Spleen (tissue), 11 donors: ENCODE results near the gene GLRX. TPM values are rescaled to one million over a fixed set of nuclear protein-coding genes. Genes with fewer than 3 reads are reported as not detected.
A peak's percentile ranks its signal among the peaks of the same experiment; 100 is the strongest.

Experiments
- DNase-seq: peaks from one replicate; pipeline ENCODE4 v3.0.0-alpha.2; 2020
- H3K27ac ChIP-seq, 8 donors: fragments of 200-600 bp; sonication (generic) in 7 of 8; 1 replicate in 4 of 8; 2 replicates in 4 of 8; pipeline versions ENCODE4 v1.5.0 to v1.8.0; 2016 to 2021; ENCODE audit warnings: inconsistent platforms in 4 of 8, mild to moderate bottlenecking in 4 of 8, moderate library complexity in 1 of 8
- H3K27me3 ChIP-seq, 7 donors: fragments of 200-600 bp; sonication (generic) in 6 of 7; replicated peaks in 1 of 7; 1 replicate in 4 of 7; 2 replicates in 3 of 7; pipeline versions ENCODE4 v1.5.0 to v1.8.0; 2016 to 2021; ENCODE audit warnings: inconsistent platforms in 3 of 7, mild to moderate bottlenecking in 1 of 7
- H3K36me3 ChIP-seq, 6 donors: fragments of 200-600 bp; sonication (generic) in 5 of 6; 1 replicate in 4 of 6; 2 replicates in 2 of 6; pipeline versions ENCODE4 v1.5.0 to v1.8.0; 2016 to 2021; ENCODE audit warnings: inconsistent platforms in 2 of 6
- H3K4me1 ChIP-seq, 6 donors: fragments of 200-600 bp; sonication (generic) in 5 of 6; 1 replicate in 3 of 6; 2 replicates in 3 of 6; pipeline versions ENCODE4 v1.5.0 to v1.8.0; 2016 to 2021; ENCODE audit warnings: inconsistent platforms in 3 of 6
- H3K4me3 ChIP-seq, 8 donors: fragments of 200-600 bp; sonication (generic) in 7 of 8; 1 replicate in 4 of 8; 2 replicates in 4 of 8; pipeline versions ENCODE4 v1.5.0 to v1.8.0; 2016 to 2021; ENCODE audit warnings: inconsistent platforms in 4 of 8, mild to moderate bottlenecking in 4 of 8, moderate library complexity in 2 of 8
- H3K9me3 ChIP-seq, 8 donors: fragments of 200-600 bp; sonication (generic) in 7 of 8; 1 replicate in 4 of 8; 2 replicates in 4 of 8; pipeline versions ENCODE4 v1.5.0 to v1.8.0; 2016 to 2021; ENCODE audit warnings: inconsistent platforms in 4 of 8
- CTCF ChIP-seq, 11 experiments: fragments of 200-600 bp in 7 of 11; fragments of 450-650 bp in 4 of 11; sonication (generic) in 4 of 11; IDR thresholded peaks in 8 of 11; conservative IDR thresholded peaks in 3 of 11; 1 replicate in 7 of 11; 2 replicates in 4 of 11; pipeline versions ENCODE4 v1.4.0 to v1.8.0; 2016 to 2021; ENCODE audit warnings: antibody characterized with exemption in 11 of 11, inconsistent platforms in 4 of 11, mild to moderate bottlenecking in 1 of 11
- POLR2A ChIP-seq, 3 donors: fragments of 450-650 bp; IDR thresholded peaks; one replicate each; pipeline ENCODE4 v1.5.1; 2017; ENCODE audit warnings: antibody characterized with exemption in 3 of 3, mild to moderate bottlenecking in 1 of 3
- POLR2AphosphoS5 ChIP-seq, 3 donors: sonication (generic); formaldehyde crosslinking; IDR thresholded peaks; one replicate each; pipeline ENCODE4 v1.5.1; 2017; ENCODE audit warnings: antibody characterized with exemption in 3 of 3
- WGBS, 5 donors: extraction: QIAGEN DNeasy Blood & Tissue Kit in 3 of 5; methylation state at CpG; one replicate each; pipeline versions ENCODE4 v1.1.5 to v1.1.7; 2013 to 2018; 5-methylcytosine and 5-hydroxymethylcytosine counted together
- intact Hi-C: fragments of 100-400 bp; cut with DNase I; formaldehyde crosslinking; loops from one replicate; pipeline ENCODE4 v1.15.0; 2023; ENCODE audit warnings: low total_unique reads
- polyA plus RNA-seq, 3 donors: library from polyadenylated mRNA; stranded (reverse); fragments of 200-250 nt; gene quantifications; one replicate each; pipeline ENCODE4 v1.2.1, GENCODE V29; 2013
- total RNA-seq, 7 donors: library from RNA; depleted of rRNA in 3 of 7; stranded (reverse); fragments of >200 nt in 3 of 7; fragmentation: NEBNext Ultra II Directional in 4 of 7; extraction: Animal tissue kit (Norgen Biotek cat#: 25700) in 4 of 7; gene quantifications; one replicate each; pipeline versions ENCODE4 v1.1.0 to v1.2.1, GENCODE V29; 2016 to 2021
- donor health status: healthy with polysubstance abuse.
- donor health status: DM: no; HTN: no; CAD: no; lungs with moderate emphysema.
- donor health status: DM: no; HTN: no; CAD: no.
- donor health status: Bipolar disorder and iron deficiency.
- donor health status: healthy.
- donor health status: DM: no; HTN: no; CAD: no.
- donor health status: DM: yes; HTN: yes; CAD: no.

The GLRX gene
- total and polyA plus RNA-seq, 10 donors, result 59.3 to 149 (median 88.2) TPM

- Histone ChIP-seq H3K4me3 (peak overlapping the region in 1 of 8 donors; percentile 43), H3K9me3 (peaks cover 0 to 10% (median 3%) of the 10 kb centered on the region in 8 donors), H3K27me3 (no peaks in the 10 kb centered on the region), H3K4me1 (peaks cover 22 to 65% (median 54%) of the 10 kb centered on the region in 6 donors), H3K36me3 (peaks cover 0 to 62% (median 8%) of the 10 kb centered on the region in 6 donors), H3K27ac (peak overlapping the region; percentile 45 to 89 (median 75))
- peak in 1 of 11 experiments; percentile 14 for TF ChIP-seq CTCF (IDR thresholded peaks at IDR 0.05 in 8 of 11, conservative IDR thresholded peaks at IDR 0.05 in 3 of 11)
- TF ChIP-seq POLR2A (IDR thresholded peaks at IDR 0.05), result no peak
- TF ChIP-seq POLR2AphosphoS5 (IDR thresholded peaks at IDR 0.05), result peak in 2 of 3 donors; percentile 54 to 63
- intact Hi-C loops, result no loop called here
- DNase-seq, result peak; percentile 94
- 10 to 16% (median 12%) methylated on average over 10 of the region's 10 CpGs for WGBS, 5 donors
These were observed 13.7 kb downstream of the GLRX start for GRCh38 chr5:95808686-95809413.

- H3K4me1 ChIP-seq, result peaks cover 22 to 59% (median 53%) of the 10 kb centered on the region in 6 donors
These were observed 14.4 kb downstream of the GLRX start for GRCh38 chr5:95808013-95808685.

GRCh38 chr5:95806687-95807086, 15.8 kb downstream of the GLRX start:
- no peak overlapping the region for H3K4me3 ChIP-seq

More at GRCh38 chr5:95808013-95808685, 14.4 kb downstream of the GLRX start:
- DNase-seq, result no peak
- Histone ChIP-seq H3K9me3 (peaks cover 0 to 10% (median 3%) of the 10 kb centered on the region in 8 donors), H3K4me3 (peak overlapping the region in 1 of 8 donors; percentile 43), H3K27me3 (no peaks in the 10 kb centered on the region), H3K36me3 (peaks cover 0 to 55% (median 2%) of the 10 kb centered on the region in 6 donors), H3K27ac (peak overlapping the region; percentile 45 to 89 (median 75))
- intact Hi-C loops, result no loop called here
- TF ChIP-seq CTCF (IDR thresholded peaks at IDR 0.05 in 8 of 11, conservative IDR thresholded peaks at IDR 0.05 in 3 of 11) (no peak), POLR2A (IDR thresholded peaks at IDR 0.05) (no peak), POLR2AphosphoS5 (IDR thresholded peaks at IDR 0.05) (no peak)
- WGBS, 5 donors, result 48 to 67% (median 58%) methylated on average over 7 of the region's 7 CpGs

More at GRCh38 chr5:95806687-95807086, 15.8 kb downstream of the GLRX start:
- no peak for DNase-seq
- H3K36me3 ChIP-seq, result peaks cover 0 to 46% (median under 1%) of the 10 kb centered on the region in 6 donors
- H3K4me1 ChIP-seq, result peaks cover 22 to 45% (median 41%) of the 10 kb centered on the region in 6 donors
- H3K27ac ChIP-seq, result peak overlapping the region in 1 of 8 donors; percentile 83
- intact Hi-C loops, result no loop called here
- TF ChIP-seq POLR2AphosphoS5 (IDR thresholded peaks at IDR 0.05) (no peak), CTCF (IDR thresholded peaks at IDR 0.05 in 8 of 11, conservative IDR thresholded peaks at IDR 0.05 in 3 of 11) (no peak), POLR2A (IDR thresholded peaks at IDR 0.05) (no peak)
- peaks cover 0 to 10% (median 3%) of the 10 kb centered on the region in 8 donors for H3K9me3 ChIP-seq
- WGBS, 5 donors, result 82 to 96% (median 91%) methylated on average over 7 of the region's 7 CpGs
- H3K27me3 ChIP-seq, result no peaks in the 10 kb centered on the region
